A549 (cell line): Measurements from ENCODE around the gene FRMD1.

Experiments
- CHD2 ChIP-seq: fragments of 150-350 bp; IDR thresholded peaks from 2 replicates; pipeline ENCODE4 v1.6.1; 2014; ENCODE audit warnings: low read length; ENCODE audit not compliant: partially characterized antibody
- CTCF ChIP-seq: fragments of >200 bp; sonication (Bioruptor Twin); formaldehyde crosslinking; IDR thresholded peaks from 3 replicates; pipeline ENCODE4 v1.5.1; 2016
- JUNB ChIP-seq: fragments of >200 bp; sonication (Bioruptor Twin); formaldehyde crosslinking; IDR thresholded peaks from 2 replicates; pipeline ENCODE4 v1.6.1; 2016
- KDM1A ChIP-seq: fragments of 200-600 bp; sonication (generic); IDR thresholded peaks from 2 replicates; pipeline ENCODE4 v1.6.1; 2016; ENCODE audit warnings: low read depth, mild to moderate bottlenecking
- MYC ChIP-seq: IDR thresholded peaks from 2 replicates; pipeline ENCODE4 v1.6.1; 2012; ENCODE audit warnings: mild to moderate bottlenecking, inconsistent platforms, low read length, improper control_type of control experiment, borderline replicate concordance
- NR3C1 ChIP-seq: fragments of >200 bp; sonication (Bioruptor Twin); formaldehyde crosslinking; IDR thresholded peaks from 3 replicates; pipeline ENCODE4 v1.6.1; 2017
- POLR2A ChIP-seq: IDR thresholded peaks from 2 replicates; pipeline ENCODE4 v1.6.1; 2012; ENCODE audit warnings: mild to moderate bottlenecking, low read length
- REST ChIP-seq: fragments of 200-600 bp; sonication (generic); IDR thresholded peaks from 2 replicates; pipeline ENCODE4 v1.6.1; 2016; ENCODE audit warnings: antibody characterized with exemption, mild to moderate bottlenecking, moderate library complexity
- SMC3 ChIP-seq: fragments of >200 bp; sonication (Bioruptor Twin); formaldehyde crosslinking; IDR thresholded peaks from 3 replicates; pipeline ENCODE4 v1.6.1; 2018; ENCODE audit warnings: inconsistent platforms
- TP53 ChIP-seq: fragments of 250-450 bp; sonication (Bioruptor Pico); IDR thresholded peaks from 2 replicates; pipeline ENCODE4 v1.5.0; 2021; ENCODE audit warnings: mild to moderate bottlenecking, moderate library complexity
- USF2 ChIP-seq: fragments of 450-650 bp; IDR thresholded peaks from 2 replicates; pipeline ENCODE4 v1.6.1; 2014; ENCODE audit warnings: antibody characterized with exemption
- ZSCAN20 ChIP-seq: fragments of 250-450 bp; sonication (Bioruptor Pico); IDR thresholded peaks from 2 replicates; pipeline ENCODE4 v1.8.0; 2022; ENCODE audit warnings: mild to moderate bottlenecking, moderate library complexity

GRCh38 chr6:168049277-168049676, 29.7 kb downstream of the FRMD1 start:
- TF ChIP-seq JUNB, result no peak
- no peak for TF ChIP-seq REST
- no peak for TF ChIP-seq POLR2A
- no peak for TF ChIP-seq CTCF
- TF ChIP-seq USF2, result no peak
- no peak for TF ChIP-seq CHD2
- TF ChIP-seq ZSCAN20 (CRISPR knock-in tag), result no peak
- no peak for TF ChIP-seq MYC
- no peak for TF ChIP-seq KDM1A
- no peak for TF ChIP-seq TP53 (CRISPR knock-in tag)
- no peak for TF ChIP-seq NR3C1
- no peak for TF ChIP-seq SMC3
